Measurements from ENCODE around the gene RNFT2. TPM values are rescaled to one million over a fixed set of nuclear protein-coding genes. Genes with fewer than 3 reads are reported as not detected.

The RNFT2 gene
- total RNA-seq, 4 donors from 2014 or later = 0.55 TPM; not detected in 3

DNA sequence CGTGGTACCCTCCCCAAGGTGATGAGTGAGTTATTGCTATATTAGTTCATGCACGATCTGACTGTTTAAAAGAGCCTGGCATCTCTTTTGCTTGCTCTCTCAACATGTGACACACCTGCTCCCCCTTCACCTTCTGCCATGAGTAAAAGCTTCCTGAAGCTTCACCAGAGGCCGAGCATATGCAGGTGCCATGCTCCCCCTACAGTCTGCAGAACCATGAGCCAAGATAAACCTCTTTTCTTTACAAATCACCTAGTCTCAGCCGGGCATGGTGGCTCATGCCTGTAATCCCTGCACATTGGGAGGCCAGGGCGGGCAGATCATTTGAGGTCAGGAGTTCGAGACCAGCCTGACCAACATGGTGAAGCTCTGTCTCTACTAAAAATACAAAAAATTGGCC is 61.8 kb downstream of the RNFT2 start:
- Histone ChIP-seq H3K4me1 (no peaks in the 10 kb centered on the region), H3K36me3 (no peaks in the 10 kb centered on the region), H3K9me3 (no peaks in the 10 kb centered on the region), H3K27me3 (no peaks in the 10 kb centered on the region), H3K4me3 (no peak overlapping the region), H3K27ac (no peak overlapping the region)
- intact Hi-C loops (cut with DNase I; ENCODE audit: low total_unique reads) (no loop called here), in situ Hi-C loops (cut with MboI; ENCODE audit: low sequenced_read_pairs in 4 of 4) (no loop called here)
- DNase-seq (no peak), ATAC-seq (no peak)
- no peak for TF ChIP-seq POLR2A (IDR thresholded peaks at IDR 0.05)
- TF ChIP-seq, protein P1, sequence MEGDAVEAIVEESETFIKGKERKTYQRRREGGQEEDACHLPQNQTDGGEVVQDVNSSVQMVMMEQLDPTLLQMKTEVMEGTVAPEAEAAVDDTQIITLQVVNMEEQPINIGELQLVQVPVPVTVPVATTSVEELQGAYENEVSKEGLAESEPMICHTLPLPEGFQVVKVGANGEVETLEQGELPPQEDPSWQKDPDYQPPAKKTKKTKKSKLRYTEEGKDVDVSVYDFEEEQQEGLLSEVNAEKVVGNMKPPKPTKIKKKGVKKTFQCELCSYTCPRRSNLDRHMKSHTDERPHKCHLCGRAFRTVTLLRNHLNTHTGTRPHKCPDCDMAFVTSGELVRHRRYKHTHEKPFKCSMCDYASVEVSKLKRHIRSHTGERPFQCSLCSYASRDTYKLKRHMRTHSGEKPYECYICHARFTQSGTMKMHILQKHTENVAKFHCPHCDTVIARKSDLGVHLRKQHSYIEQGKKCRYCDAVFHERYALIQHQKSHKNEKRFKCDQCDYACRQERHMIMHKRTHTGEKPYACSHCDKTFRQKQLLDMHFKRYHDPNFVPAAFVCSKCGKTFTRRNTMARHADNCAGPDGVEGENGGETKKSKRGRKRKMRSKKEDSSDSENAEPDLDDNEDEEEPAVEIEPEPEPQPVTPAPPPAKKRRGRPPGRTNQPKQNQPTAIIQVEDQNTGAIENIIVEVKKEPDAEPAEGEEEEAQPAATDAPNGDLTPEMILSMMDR (IDR thresholded peaks at IDR 0.05 in 4 of 5, conservative IDR thresholded peaks at IDR 0.05 in 1 of 5) = no peak

DNA sequence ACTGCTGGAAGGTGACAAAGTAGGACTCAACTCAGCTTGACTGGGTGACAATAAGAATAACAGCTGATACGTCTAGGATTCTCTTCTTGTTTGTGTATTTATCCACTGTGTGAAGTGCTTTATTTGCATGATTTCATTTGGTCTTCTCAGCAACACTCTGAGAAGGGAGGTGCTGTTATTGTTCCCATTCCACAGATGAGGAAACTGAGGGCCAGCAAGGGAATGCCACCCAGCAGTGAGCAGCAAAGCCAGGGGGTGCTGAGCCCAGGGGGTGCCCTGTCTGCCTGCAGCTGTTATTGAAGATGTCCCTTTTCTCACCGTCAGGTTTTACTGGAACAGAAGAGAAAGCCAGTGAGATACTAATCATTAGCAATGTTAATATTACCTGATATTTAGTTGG is 62.8 kb downstream of the RNFT2 start:
- DNase-seq (no peak), ATAC-seq (no peak)
- Histone ChIP-seq H3K27me3 (no peaks in the 10 kb centered on the region), H3K4me1 (no peaks in the 10 kb centered on the region), H3K27ac (no peak overlapping the region), H3K9me3 (no peaks in the 10 kb centered on the region), H3K36me3 (no peaks in the 10 kb centered on the region), H3K4me3 (no peak overlapping the region)
- in situ Hi-C loops (cut with MboI; ENCODE audit: low sequenced_read_pairs in 4 of 4) (no loop called here), intact Hi-C loops (cut with DNase I; ENCODE audit: low total_unique reads) (no loop called here)
- no peak for TF ChIP-seq POLR2A (IDR thresholded peaks at IDR 0.05)
- TF ChIP-seq, protein P1 (IDR thresholded peaks at IDR 0.05 in 4 of 5, conservative IDR thresholded peaks at IDR 0.05 in 1 of 5) = no peak

DNA sequence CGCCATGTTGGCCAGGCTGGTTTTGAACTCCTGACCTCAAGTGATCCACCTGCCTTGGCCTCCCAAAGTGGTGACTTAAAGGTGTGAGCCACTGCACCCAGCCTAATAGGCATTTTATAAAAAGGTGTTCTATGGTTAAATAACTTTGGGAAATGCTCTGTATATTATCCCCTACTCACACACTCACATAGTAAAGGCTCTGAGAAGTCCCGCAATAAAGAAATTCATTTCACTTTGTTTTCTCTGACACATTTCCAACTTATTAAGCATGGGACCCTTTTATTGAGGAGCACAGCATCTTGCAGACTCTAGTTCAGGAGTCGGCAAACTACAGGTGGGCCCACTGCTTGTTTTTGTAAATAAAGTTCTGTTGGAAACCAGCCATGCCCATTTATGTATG is 63.9 kb downstream of the RNFT2 start:
- Histone ChIP-seq H3K4me1 (no peaks in the 10 kb centered on the region), H3K9me3 (no peaks in the 10 kb centered on the region), H3K4me3 (no peak overlapping the region), H3K27ac (no peak overlapping the region), H3K27me3 (no peaks in the 10 kb centered on the region), H3K36me3 (no peaks in the 10 kb centered on the region)
- in situ Hi-C loops (cut with MboI; ENCODE audit: low sequenced_read_pairs in 4 of 4) = no loop called here
- ATAC-seq = no peak
- TF ChIP-seq, protein P1 (IDR thresholded peaks at IDR 0.05 in 4 of 5, conservative IDR thresholded peaks at IDR 0.05 in 1 of 5) = no peak
- TF ChIP-seq POLR2A (IDR thresholded peaks at IDR 0.05) = no peak
- DNase-seq = no peak
- intact Hi-C loops (cut with DNase I; ENCODE audit: low total_unique reads) = no loop called here

DNA sequence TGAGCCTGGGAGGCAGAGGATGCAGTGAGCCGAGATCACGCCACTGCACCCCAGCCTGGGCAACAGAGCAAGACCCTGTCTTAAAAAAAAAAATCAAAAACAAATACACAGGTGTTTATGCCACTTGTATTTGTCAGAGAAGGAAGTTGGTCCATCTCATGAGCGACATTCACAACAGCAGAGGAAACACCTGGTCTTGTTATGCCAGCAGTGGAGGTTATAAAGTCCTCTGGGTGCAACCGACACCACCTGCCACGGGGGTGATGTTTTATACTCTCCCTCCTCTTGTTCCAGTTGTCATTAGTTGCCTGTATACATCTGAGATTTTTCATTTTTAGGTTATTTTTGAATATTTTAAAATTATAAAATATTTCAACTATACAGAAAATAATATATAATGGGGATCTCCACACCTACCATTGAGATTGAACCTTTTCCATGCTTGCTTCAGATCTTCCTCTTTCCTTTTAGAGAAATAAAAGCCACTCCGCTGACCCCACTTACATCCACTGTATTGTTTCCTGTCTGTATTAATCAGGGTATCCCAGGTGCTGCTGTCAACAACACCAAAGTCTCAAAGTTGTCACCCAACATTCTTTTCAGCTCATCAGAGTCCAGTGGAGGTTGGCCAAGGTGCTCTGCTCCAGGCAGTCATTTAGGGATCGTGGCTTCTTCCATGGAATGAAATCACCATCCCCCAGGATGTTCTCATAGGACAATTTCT is 65.1 kb downstream of the RNFT2 start:
- in situ Hi-C loops (cut with MboI; ENCODE audit: low sequenced_read_pairs in 4 of 4) (no loop called here), intact Hi-C loops (cut with DNase I; ENCODE audit: low total_unique reads) (no loop called here)
- H3K4me3 ChIP-seq = no peak overlapping the region
- no peak for TF ChIP-seq POLR2A (IDR thresholded peaks at IDR 0.05)
- TF ChIP-seq, protein P1 (IDR thresholded peaks at IDR 0.05 in 4 of 5, conservative IDR thresholded peaks at IDR 0.05 in 1 of 5) = no peak
- DNase-seq (no peak), ATAC-seq (no peak)
- H3K9me3 ChIP-seq = no peaks in the 10 kb centered on the region
- no peaks in the 10 kb centered on the region for H3K27me3 ChIP-seq
- no peaks in the 10 kb centered on the region for H3K36me3 ChIP-seq
- no peak overlapping the region for H3K27ac ChIP-seq
- no peaks in the 10 kb centered on the region for H3K4me1 ChIP-seq

DNA sequence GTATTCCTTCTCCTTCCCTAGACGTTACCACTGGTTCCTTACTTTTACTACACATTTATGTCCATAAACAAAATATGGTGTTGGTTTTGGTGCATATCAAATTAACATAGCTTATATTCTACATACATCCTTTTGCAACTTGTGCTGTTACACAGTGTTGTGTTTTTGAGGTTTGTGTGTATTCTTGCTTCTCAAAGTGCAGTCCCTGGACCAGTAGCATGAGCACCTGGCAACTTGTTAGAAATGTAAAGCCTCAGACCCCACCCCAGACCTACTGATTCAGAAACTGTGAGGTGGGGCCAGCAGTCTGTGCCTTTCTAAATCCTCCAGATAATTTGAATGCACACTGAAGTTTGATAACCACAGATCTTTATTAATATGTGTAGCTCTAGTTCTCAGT is 65.9 kb downstream of the RNFT2 start:
- intact Hi-C loops (cut with DNase I; ENCODE audit: low total_unique reads) = no loop called here
- ATAC-seq (no peak), DNase-seq (no peak)
- H3K27me3 ChIP-seq = no peaks in the 10 kb centered on the region
- in situ Hi-C loops (cut with MboI; ENCODE audit: low sequenced_read_pairs in 4 of 4) = no loop called here
- no peak overlapping the region for H3K4me3 ChIP-seq
- H3K4me1 ChIP-seq = no peaks in the 10 kb centered on the region
- TF ChIP-seq, protein P1 (IDR thresholded peaks at IDR 0.05 in 4 of 5, conservative IDR thresholded peaks at IDR 0.05 in 1 of 5) = no peak
- no peak for TF ChIP-seq POLR2A (IDR thresholded peaks at IDR 0.05)
- H3K27ac ChIP-seq = no peak overlapping the region
- no peaks in the 10 kb centered on the region for H3K36me3 ChIP-seq
- no peaks in the 10 kb centered on the region for H3K9me3 ChIP-seq
